Measurements from ENCODE around the gene AAK1. TPM values are rescaled to one million over a fixed set of nuclear protein-coding genes. Genes with fewer than 3 reads are reported as not detected.
"Not testable (repeated sequence)": the region's sequence is repeated elsewhere in the genome, so short reads cannot be mapped to it uniquely, and the experiment has no call there.

AAK1 gene
- polyA plus RNA-seq, 3 donors: 16.2 to 18.9 (median 18.0) TPM

- no peak for DNase-seq (ENCODE audit: low read depth in 3 of 3, low spot score in 2 of 3)
These were observed 65.9 kb downstream of the AAK1 start for GRCh38 chr2:69577467-69578197.

DNA sequence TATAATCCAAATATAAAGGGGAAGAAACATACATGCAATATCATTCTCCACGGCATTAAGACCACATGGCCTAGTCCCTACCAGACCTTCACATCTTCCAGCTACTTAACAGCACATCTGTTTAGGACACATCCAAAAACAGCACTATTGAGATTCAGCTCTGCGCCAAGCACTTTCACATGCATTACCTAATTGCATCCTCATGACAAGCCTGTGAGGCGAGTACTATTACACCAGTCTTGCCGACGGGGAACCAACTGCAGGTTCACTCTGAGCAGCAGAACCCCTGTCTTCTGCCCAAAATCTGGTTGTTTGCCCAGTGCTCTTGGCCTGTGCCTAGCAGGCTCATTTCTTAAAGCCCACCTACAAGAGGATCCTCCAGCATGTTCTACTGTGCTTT lies 66.7 kb downstream of the AAK1 start:
- no peak for DNase-seq (ENCODE audit: low read depth in 3 of 3, low spot score in 2 of 3)

- no peak for DNase-seq (ENCODE audit: low read depth in 3 of 3, low spot score in 2 of 3)
These were observed 67.6 kb downstream of the AAK1 start for GRCh38 chr2:69575926-69576325.

DNA sequence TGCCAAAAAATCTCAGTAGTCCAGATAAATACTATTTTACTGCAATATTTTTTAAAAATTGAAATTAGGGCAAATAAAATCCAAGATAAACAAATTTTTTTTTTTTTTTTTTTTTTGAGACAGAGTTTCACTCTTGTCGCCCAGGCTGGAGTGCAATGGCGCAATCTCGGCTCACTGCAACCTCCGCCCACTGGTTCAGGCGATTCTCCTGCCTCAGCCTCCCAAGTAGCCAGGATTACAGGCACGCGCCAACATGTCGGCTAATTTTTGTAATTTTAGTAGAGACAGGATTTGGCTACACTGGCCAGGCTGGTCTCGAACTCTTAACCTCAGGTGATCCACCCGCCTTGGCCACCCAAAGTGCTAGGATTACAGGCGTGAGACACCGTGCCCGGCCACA lies 68.2 kb downstream of the AAK1 start:
- DNase-seq (ENCODE audit: low read depth in 3 of 3, low spot score in 2 of 3): not testable (repeated sequence)

DNA sequence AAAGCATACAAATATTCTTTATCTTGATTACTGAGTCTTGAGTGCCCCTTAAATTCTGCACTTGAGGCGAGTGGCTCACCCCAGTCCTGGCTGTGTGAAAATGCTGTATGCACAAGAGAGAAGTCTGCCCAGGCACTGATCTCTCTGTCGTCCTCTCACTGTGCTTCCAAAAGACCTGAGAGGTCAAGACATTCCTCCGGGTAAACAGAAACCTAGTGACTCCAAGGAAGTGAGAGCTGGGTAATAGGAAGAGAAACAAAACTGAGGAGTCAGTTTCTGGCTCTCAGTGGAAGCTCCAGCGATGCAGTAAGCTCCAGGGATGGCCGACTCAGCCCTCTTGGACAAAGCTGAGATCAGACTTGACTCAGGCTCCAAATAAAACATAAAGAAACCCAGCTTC lies 70.9 kb downstream of the AAK1 start:
- no peak for DNase-seq (ENCODE audit: low read depth in 3 of 3, low spot score in 2 of 3)

GRCh38 chr2:69571189-69571588 lies 72.3 kb downstream of the AAK1 start:
- no peak for DNase-seq (ENCODE audit: low read depth in 3 of 3, low spot score in 2 of 3)

- no peak for DNase-seq (ENCODE audit: low read depth in 3 of 3, low spot score in 2 of 3)
These were observed 73.1 kb downstream of the AAK1 start for GRCh38 chr2:69570474-69570873.

GRCh38 chr2:69567909-69568300 lies 75.6 kb downstream of the AAK1 start:
- DNase-seq (ENCODE audit: low read depth in 3 of 3, low spot score in 2 of 3): no peak

DNA sequence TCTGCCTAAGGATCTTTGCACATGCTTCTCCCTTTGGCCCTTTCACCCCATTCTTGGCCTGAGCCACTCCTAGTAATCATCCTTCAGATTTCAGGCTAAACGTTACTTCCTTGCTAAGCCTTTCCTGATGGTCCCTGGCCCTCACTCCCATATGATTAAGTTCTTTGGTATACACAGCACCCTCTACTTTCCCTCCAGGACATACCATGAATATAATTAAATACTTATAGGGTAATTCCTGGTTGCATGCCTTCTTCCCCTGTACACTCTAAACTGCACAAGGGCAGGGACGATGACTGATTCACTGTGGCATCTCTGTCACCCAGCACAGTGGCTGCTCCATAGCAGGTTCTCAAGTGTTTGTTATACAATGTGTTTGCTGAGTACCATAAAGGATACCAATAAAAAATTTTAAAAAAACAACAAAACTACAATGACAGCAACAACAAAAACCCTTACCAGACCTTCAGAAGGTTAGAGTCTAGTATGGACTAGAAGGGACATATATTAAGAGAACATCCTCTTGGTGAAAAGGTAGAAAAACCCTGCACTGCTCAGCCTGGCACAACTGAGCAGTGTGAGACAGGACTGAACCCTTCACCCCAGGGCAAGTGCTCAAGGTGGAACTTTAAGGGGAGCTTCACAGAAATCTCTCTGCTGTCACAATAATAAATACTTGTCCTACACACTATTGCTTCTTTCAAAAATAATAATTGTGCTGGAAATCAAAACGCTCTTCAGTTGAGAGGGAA lies 76.2 kb downstream of the AAK1 start:
- DNase-seq (ENCODE audit: low read depth in 3 of 3, low spot score in 2 of 3): no peak

DNA sequence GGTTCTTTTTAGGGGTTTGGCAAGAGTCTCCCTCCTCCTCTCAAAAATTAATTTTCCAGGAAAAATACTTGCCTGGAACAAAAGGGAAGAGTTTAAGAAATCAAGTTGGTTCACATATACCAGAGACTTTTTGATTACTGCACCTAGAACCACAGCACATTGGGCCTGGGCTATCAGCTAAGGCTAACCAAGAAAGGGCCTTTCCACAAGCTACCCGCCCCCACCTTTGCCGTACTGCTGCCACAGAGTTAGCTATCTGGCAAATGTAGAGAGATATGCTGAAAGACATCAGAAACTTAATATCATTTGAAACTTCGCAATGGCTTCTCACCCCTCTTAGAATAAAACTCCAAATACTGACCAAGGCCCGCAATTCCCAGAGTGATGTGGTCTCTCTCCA lies 76.9 kb downstream of the AAK1 start:
- DNase-seq (ENCODE audit: low read depth in 3 of 3, low spot score in 2 of 3): no peak

DNA sequence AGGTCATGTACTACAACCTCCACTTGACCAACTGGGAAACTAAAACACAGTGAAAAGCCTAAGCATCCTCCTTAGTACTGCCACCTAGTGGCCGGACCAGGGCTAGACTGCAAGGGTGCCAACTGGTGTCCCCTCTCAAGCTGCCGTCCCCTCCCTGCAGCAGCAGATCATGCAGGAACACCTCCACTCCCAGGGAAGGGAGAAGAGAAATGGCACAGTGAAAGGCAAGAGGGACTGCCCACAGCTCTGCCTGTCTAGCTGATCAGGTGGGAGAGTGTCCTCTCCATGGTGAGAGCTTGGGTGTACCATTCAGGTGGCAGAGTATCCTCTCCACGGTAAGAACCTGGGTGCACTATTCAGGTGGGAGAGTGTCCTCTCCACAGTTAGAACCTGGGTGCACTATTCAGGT lies 78.1 kb downstream of the AAK1 start:
- no peak for DNase-seq (ENCODE audit: low read depth in 3 of 3, low spot score in 2 of 3)

DNA sequence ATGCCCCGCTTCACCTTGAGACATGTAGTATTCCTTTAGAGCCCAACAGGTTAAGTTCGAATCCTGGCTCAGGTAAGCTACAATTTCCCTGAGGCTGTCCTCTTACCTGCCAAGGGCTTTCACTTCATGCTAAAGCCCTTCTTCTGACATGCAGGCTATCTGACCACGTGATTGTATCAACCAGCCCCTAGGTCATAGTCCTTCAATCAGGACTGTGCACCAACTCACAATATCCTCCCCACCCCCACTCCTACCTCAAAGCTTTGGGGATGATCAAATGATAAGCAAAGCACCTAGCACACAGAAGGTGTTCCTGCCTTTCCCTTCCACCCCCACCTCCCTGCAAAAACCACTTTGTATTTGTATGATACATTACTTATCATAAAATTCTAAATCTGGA lies 78.9 kb downstream of the AAK1 start:
- no peak for DNase-seq (ENCODE audit: low read depth in 3 of 3, low spot score in 2 of 3)

DNA sequence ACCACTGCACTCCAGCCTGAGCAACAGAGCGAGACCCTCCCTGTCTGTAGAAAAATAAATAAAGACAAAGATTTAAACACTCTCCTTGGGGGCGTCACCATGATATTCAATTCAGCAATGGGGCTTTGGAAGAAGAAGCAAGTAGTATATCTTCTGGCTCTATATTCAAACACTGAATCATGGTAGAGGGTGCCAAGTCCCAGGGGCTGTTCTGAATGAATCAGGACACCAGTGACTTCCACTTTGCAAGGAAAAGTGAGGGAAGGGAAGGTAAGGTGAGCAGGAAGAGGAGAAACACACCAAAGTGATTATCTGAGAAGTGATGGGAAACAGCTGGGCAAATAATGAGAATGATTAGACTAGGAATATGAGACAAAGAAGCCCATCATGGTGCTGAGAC lies 80.5 kb downstream of the AAK1 start:
- DNase-seq (ENCODE audit: low read depth in 3 of 3, low spot score in 2 of 3): no peak

GRCh38 chr2:69561101-69561500 lies 82.4 kb downstream of the AAK1 start:
- DNase-seq (ENCODE audit: low read depth in 3 of 3, low spot score in 2 of 3): no peak

GRCh38 chr2:69560147-69560482 lies 83.4 kb downstream of the AAK1 start:
- no peak for DNase-seq (ENCODE audit: low read depth in 3 of 3, low spot score in 2 of 3)

DNA sequence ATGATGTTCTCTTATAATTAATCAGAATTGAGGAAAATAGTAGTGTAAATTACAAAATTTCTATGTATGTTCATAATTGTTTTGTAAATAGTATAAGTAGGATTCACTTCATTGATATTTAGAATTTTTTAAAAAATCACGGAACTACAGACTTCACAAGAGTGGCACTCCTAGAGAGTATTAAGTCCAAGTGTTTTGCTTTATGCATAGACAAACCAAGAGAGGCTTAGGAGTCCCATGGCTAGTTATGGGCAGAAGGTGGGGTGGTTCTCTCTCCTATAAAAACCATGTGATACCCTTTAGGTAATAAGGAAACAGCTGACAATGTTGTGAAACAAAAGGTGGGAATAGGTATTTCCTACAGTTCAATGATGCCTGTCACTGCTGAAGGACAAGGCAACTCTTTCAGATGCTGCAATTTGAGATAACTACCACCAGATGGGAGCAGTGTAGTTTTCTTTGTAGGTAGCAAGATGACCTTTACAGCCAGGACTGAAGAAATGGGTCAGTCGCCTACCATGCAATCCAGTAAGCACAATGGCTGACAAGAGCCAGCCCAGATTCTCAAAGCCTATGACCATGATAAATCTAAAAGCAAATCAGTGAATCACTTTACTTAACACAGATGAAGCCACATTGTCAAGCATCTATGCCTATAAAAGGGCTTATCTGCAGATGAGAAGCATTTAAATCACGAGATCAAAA lies 83.9 kb downstream of the AAK1 start:
- DNase-seq (ENCODE audit: low read depth in 3 of 3, low spot score in 2 of 3): no peak

- no peak for DNase-seq (ENCODE audit: low read depth in 3 of 3, low spot score in 2 of 3)
These were observed 87.5 kb downstream of the AAK1 start for GRCh38 chr2:69556008-69556407.

- DNase-seq (ENCODE audit: low read depth in 3 of 3, low spot score in 2 of 3): no peak
These were observed 88.6 kb downstream of the AAK1 start for GRCh38 chr2:69554981-69555380.

DNA sequence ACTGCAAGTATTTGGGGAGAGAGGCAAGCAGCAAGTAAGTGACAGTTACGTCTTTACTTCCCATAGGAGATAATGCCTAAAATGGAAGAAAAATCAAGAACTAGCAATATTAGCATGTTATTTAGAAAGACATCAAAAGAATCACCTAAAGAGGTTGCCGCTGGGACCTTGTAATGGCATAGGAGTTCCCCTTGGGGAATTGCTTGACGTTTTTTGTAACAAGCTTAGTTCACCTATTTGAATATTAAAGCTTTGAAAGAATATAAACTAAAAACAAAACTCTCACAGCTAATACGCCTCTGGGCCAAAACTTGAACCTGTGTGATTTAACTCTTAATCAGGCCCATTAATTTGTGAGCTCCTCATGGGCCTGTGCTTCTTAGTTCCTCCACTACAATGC lies 89.0 kb downstream of the AAK1 start:
- no peak for DNase-seq (ENCODE audit: low read depth in 3 of 3, low spot score in 2 of 3)

- DNase-seq (ENCODE audit: low read depth in 3 of 3, low spot score in 2 of 3): no peak
These were observed 89.5 kb downstream of the AAK1 start for GRCh38 chr2:69553991-69554390.

DNA sequence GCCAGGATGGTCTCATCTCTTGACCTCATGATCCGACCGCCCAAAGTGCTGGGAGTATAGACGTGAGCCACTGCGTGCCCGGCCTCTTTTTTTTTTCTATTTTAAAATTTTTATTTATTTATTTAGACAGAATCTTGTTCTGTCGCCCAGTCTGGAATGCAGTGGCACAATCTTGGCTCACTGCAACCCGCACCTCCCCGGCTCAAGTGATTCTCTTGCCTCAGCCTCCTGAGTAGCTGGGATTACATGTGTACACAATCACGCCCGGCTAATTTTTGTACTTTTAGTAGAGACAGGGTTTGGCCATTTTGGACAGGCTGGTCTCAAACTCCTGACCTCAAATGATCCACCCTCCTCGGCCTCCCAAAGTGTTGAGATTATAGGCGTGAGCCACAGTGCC lies 93.0 kb downstream of the AAK1 start:
- DNase-seq (ENCODE audit: low read depth in 3 of 3, low spot score in 2 of 3): not testable (repeated sequence)

DNA sequence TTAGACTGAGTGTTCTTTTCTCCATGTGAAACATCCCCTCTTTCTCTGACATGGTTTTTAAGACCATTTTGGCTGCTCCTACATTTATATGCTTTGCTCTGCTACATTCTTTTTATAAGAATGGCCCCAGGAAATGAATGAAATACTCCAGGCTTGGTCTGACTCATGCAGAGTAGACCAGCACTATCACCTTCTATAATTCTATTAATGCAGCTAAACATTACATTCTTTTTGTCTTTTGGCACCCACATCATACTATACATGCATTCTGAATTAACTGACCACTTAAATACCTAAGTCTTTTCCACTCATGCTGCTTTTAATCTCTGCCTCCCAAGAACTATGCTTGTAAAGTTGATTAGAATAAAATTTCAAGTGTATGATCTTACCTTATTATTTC lies 94.1 kb downstream of the AAK1 start:
- no peak for DNase-seq (ENCODE audit: low read depth in 3 of 3, low spot score in 2 of 3)

All from right renal cortex interstitium (tissue), 3 donors.